Suprapubic skin (tissue), 3 donors: ENCODE data around the gene COL23A1.

Experiments
- CTCF ChIP-seq, 2 donors: fragments of 200-600 bp in 1 of 2; fragments of 450-650 bp in 1 of 2; sonication (generic) in 1 of 2; IDR thresholded peaks; one replicate each; pipeline ENCODE4 v1.5.1; 2016 to 2019; ENCODE audit warnings: antibody characterized with exemption in 2 of 2, mild to moderate bottlenecking in 1 of 2, moderate library complexity in 1 of 2
- EP300 ChIP-seq: sonication (generic); formaldehyde crosslinking; IDR thresholded peaks from one replicate; pipeline ENCODE4 v1.6.1; 2017; ENCODE audit warnings: antibody characterized with exemption

GRCh38 chr5:178271726-178272479 is 318.3 kb downstream of the COL23A1 start:
- TF ChIP-seq EP300 (no peak), CTCF (IDR thresholded peaks at IDR 0.05) (no peak)
